Thyroid gland (tissue), 4 donors: Measurements from ENCODE around the gene ALOX12. TPM values are rescaled to one million over a fixed set of nuclear protein-coding genes. Genes with fewer than 3 reads are reported as not detected.
"Not testable (repeated sequence)": the region's sequence is repeated elsewhere in the genome, so short reads cannot be mapped to it uniquely, and the experiment has no call there.

Experiments used
- DNase-seq, 2 donors: peaks; one replicate each; pipeline ENCODE4 v3.0.0-alpha.2; 2019
- H3K27ac ChIP-seq, 3 donors: fragments of 200-600 bp; sonication (generic); 1 replicate in 2 of 3; 2 replicates in 1 of 3; pipeline ENCODE4 v1.5.1; 2016 to 2019; ENCODE audit warnings: mild to moderate bottlenecking in 1 of 3, moderate library complexity in 1 of 3
- H3K27me3 ChIP-seq: fragments of 200-600 bp; sonication (generic); one replicate; pipeline ENCODE4 v1.5.1; 2019
- H3K36me3 ChIP-seq, 2 donors: fragments of 200-600 bp; sonication (generic); one replicate each; pipeline ENCODE4 v1.5.1; 2016 to 2019
- H3K4me1 ChIP-seq, 2 donors: fragments of 200-600 bp; sonication (generic); one replicate each; pipeline ENCODE4 v1.5.1; 2017 to 2019
- H3K4me3 ChIP-seq, 3 donors: fragments of 200-600 bp; sonication (generic); replicated peaks in 1 of 3; 1 replicate in 2 of 3; 2 replicates in 1 of 3; pipeline ENCODE4 v1.5.1; 2016; ENCODE audit warnings: mild to moderate bottlenecking in 1 of 3
- H3K9me3 ChIP-seq: fragments of 200-600 bp; sonication (generic); one replicate; pipeline ENCODE4 v1.5.1; 2017
- POLR2A ChIP-seq, 2 donors: fragments of 450-650 bp; IDR thresholded peaks; one replicate each; pipeline ENCODE4 v1.6.1; 2017; ENCODE audit warnings: antibody characterized with exemption in 2 of 2, mild to moderate bottlenecking in 2 of 2, moderate library complexity in 1 of 2
- WGBS, 2 donors: methylation state at CpG; one replicate each; pipeline ENCODE4 v1.1.5; 2017; 5-methylcytosine and 5-hydroxymethylcytosine counted together
- intact Hi-C: fragments of 100-400 bp; cut with DNase I; formaldehyde crosslinking; loops from one replicate; pipeline ENCODE4 v1.15.1; 2023
- total RNA-seq, 4 donors: library from RNA; depleted of rRNA; stranded (reverse); fragments of >200 nt; gene quantifications; one replicate each; pipeline ENCODE4 v1.2.3, GENCODE V29; 2016
- TF ChIP-seq, protein P1 (sequence below), 6 experiments: fragments of 200-600 bp in 3 of 6; fragments of 450-650 bp in 3 of 6; sonication (generic) in 3 of 6; IDR thresholded peaks; one replicate each; pipeline ENCODE4 v1.5.1; 2016 to 2019; ENCODE audit warnings: antibody characterized with exemption in 6 of 6, mild to moderate bottlenecking in 2 of 6, inconsistent platforms in 1 of 6, moderate library complexity in 1 of 6

ALOX12 gene
- total RNA-seq, 4 donors from 2014 or later = not detected

- H3K9me3 ChIP-seq = no peaks in the 10 kb centered on the region
- intact Hi-C loops = no loop called here
- DNase-seq = no peak
- TF ChIP-seq, protein P1, sequence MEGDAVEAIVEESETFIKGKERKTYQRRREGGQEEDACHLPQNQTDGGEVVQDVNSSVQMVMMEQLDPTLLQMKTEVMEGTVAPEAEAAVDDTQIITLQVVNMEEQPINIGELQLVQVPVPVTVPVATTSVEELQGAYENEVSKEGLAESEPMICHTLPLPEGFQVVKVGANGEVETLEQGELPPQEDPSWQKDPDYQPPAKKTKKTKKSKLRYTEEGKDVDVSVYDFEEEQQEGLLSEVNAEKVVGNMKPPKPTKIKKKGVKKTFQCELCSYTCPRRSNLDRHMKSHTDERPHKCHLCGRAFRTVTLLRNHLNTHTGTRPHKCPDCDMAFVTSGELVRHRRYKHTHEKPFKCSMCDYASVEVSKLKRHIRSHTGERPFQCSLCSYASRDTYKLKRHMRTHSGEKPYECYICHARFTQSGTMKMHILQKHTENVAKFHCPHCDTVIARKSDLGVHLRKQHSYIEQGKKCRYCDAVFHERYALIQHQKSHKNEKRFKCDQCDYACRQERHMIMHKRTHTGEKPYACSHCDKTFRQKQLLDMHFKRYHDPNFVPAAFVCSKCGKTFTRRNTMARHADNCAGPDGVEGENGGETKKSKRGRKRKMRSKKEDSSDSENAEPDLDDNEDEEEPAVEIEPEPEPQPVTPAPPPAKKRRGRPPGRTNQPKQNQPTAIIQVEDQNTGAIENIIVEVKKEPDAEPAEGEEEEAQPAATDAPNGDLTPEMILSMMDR (IDR thresholded peaks at IDR 0.05) = no peak
- no peak for TF ChIP-seq POLR2A (IDR thresholded peaks at IDR 0.05)
- no peak overlapping the region for H3K4me3 ChIP-seq
- H3K27me3 ChIP-seq = no peaks in the 10 kb centered on the region
- WGBS, 2 donors = 76 to 85% methylated on average over 4 of the region's 4 CpGs
- no peaks in the 10 kb centered on the region for H3K4me1 ChIP-seq
- H3K27ac ChIP-seq = no peak overlapping the region
- H3K36me3 ChIP-seq = no peaks in the 10 kb centered on the region
Measured at GRCh38 chr17:6985266-6985665, 10.6 kb upstream of the ALOX12 start.

GRCh38 chr17:6986676-6987075, 9.2 kb upstream of the ALOX12 start:
- H3K27me3 ChIP-seq = no peaks in the 10 kb centered on the region
- no peak overlapping the region for H3K4me3 ChIP-seq
- no peaks in the 10 kb centered on the region for H3K4me1 ChIP-seq
- no peaks in the 10 kb centered on the region for H3K9me3 ChIP-seq
- TF ChIP-seq POLR2A (IDR thresholded peaks at IDR 0.05) = no peak
- TF ChIP-seq, protein P1 (IDR thresholded peaks at IDR 0.05) = no peak
- no peak for DNase-seq
- WGBS, 2 donors = 47% methylated on average over 3 of the region's 3 CpGs
- intact Hi-C loops = no loop called here
- no peak overlapping the region for H3K27ac ChIP-seq
- no peaks in the 10 kb centered on the region for H3K36me3 ChIP-seq

DNA sequence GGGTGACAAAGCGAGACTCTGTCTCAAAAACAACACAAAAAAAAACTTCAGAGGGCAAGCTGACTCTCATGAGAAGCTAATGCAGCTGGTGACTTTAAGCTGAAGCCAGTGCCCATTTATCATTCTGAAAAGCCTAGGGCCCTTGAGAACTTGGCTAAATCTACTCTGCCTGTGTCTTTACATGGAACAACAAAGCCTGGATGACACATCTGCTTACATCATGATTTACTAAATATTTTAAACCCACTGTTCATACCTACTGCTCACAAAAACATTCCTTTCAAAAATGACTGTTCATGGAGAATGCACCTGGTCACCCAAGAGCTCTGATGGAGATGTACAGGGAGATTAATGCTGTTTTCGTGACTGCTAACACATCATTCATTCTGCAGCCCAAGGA, 6.1 kb upstream of the ALOX12 start:
- Histone ChIP-seq H3K27ac (no peak overlapping the region), H3K4me1 (no peaks in the 10 kb centered on the region), H3K27me3 (no peaks in the 10 kb centered on the region), H3K36me3 (no peaks in the 10 kb centered on the region), H3K4me3 (no peak overlapping the region), H3K9me3 (no peaks in the 10 kb centered on the region)
- DNase-seq = no peak
- WGBS, 2 donors = 90 to 91% methylated on average over 2 of the region's 2 CpGs
- intact Hi-C loops = no loop called here
- TF ChIP-seq, protein P1 (IDR thresholded peaks at IDR 0.05) = no peak
- no peak for TF ChIP-seq POLR2A (IDR thresholded peaks at IDR 0.05)

- intact Hi-C loops, H3K9me3 ChIP-seq, H3K4me3 ChIP-seq, H3K36me3 ChIP-seq, DNase-seq, H3K27ac ChIP-seq, H3K27me3 ChIP-seq: not testable (repeated sequence)
- H3K4me1 ChIP-seq = peaks cover 0 to 11% of the 10 kb centered on the region in 2 donors
- 86% methylated on average over 5 of the region's 5 CpGs for WGBS, 2 donors
Measured at GRCh38 chr17:6993613-6994056, 2.2 kb upstream of the ALOX12 start.

DNA sequence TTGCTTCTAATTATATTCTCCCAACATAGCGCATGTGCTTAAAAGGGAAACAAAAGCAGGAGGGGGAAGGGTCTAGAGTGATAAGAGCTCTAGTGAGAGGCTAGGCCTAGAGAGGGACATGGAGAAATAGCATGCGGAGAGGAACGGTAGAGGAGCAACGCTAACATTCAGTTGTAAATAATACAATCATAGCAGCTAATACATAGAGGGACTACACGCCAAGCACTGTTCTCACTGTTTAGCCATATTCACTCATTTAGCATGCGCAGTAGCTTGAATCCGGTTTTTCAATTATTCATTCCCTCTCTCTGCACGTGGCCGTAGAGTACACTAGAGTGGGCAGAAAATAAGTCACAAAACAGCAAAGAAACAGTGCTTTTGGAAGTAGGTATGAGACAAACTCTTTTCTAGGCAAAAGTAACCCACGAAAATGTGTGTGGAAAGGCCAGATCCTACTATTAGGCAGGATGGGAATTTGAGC, 1.7 kb upstream of the ALOX12 start:
- intact Hi-C loops = no loop called here
- Histone ChIP-seq H3K9me3 (no peaks in the 10 kb centered on the region), H3K4me3 (no peak overlapping the region), H3K27me3 (no peaks in the 10 kb centered on the region), H3K4me1 (peaks cover 0 to 11% of the 10 kb centered on the region in 2 donors), H3K27ac (no peak overlapping the region), H3K36me3 (peaks cover 0 to 4% of the 10 kb centered on the region in 2 donors)
- DNase-seq = no peak
- 88 to 90% methylated on average over 10 of the region's 10 CpGs for WGBS, 2 donors
- TF ChIP-seq, protein P1 (IDR thresholded peaks at IDR 0.05) = no peak
- no peak for TF ChIP-seq POLR2A (IDR thresholded peaks at IDR 0.05)
